Measurements from ENCODE around the gene SSTR1. TPM values are rescaled to one million over a fixed set of nuclear protein-coding genes. Genes with fewer than 3 reads are reported as not detected.
A peak's percentile ranks its signal among the peaks of the same experiment; 100 is the strongest.

The SSTR1 gene, protein sequence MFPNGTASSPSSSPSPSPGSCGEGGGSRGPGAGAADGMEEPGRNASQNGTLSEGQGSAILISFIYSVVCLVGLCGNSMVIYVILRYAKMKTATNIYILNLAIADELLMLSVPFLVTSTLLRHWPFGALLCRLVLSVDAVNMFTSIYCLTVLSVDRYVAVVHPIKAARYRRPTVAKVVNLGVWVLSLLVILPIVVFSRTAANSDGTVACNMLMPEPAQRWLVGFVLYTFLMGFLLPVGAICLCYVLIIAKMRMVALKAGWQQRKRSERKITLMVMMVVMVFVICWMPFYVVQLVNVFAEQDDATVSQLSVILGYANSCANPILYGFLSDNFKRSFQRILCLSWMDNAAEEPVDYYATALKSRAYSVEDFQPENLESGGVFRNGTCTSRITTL
- 4.0 and 4.4 TPM in 2 replicates for total RNA-seq
- long read RNA-seq, partial matches to known transcripts = 0 of 1 reads
- long read RNA-seq, other reads (novel, unspliced or antisense) = 1 of 1 reads

DNA sequence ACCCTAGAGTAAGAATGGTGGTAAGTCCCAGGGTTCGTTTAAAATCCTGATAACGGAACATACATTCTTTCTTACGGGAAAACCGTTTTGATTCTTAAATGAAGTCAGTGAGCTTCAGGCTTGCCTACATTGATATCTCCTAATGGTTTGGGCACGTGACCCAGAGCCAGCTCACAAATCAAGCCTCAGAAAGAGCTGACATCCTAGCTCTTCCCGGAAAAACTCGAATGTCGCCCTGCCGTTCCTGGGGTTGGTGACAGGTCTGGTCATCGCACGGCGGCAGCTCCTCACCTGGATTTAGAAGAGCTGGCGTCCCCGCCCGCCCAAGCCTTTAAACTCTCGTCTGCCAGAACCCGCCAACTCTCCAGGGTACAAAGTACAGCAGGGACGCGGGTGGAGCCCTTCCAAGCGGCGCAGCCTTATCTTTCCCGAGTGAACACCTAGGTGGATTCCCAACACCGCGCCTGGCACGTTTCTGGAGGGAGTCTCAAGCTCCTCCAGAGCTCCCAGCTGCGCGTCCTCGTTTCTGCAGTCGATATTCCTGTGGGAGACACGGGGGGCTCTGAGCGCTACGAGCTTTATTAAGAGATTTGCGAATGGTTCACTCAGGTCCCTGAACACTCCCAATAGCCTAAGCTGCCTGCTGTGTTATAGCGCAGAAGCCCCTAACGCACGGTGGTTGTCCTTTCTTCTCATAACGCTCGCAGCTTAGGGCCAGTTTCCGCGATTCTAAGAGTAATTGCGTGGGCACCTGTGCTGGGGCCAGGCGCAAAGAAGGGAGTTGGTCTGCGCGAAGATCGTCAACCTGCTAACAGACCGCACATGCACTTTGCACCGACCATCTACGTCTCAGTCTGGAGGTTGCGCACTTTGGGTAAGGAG lies at the start of gene SSTR1:
TSS of gene SSTR1 (plus strand) at position 169 of the 882 bp plus-strand sequence. CDS start 1,486 bp downstream, outside the sequence.
- DNase-seq (ENCODE audit: low spot score, unreplicated experiment) = peak; percentile 17
- Mint-ChIP-seq H3K27me3 (peaks cover 74% of the 10 kb centered on the region), H3K9me3 (ENCODE audit: low read depth) (peaks cover 3% of the 10 kb centered on the region), H3K4me3 (ENCODE audit: low read depth) (peak within 1 kb of the TSS; percentile 82), H3K27ac (peak within 1 kb of the TSS; percentile 6), H3K36me3 (ENCODE audit: insufficient read depth) (no peaks in the 10 kb centered on the region), H3K4me1 (ENCODE audit: low read depth) (peaks cover 22% of the 10 kb centered on the region)
- TF ChIP-seq, protein P1, sequence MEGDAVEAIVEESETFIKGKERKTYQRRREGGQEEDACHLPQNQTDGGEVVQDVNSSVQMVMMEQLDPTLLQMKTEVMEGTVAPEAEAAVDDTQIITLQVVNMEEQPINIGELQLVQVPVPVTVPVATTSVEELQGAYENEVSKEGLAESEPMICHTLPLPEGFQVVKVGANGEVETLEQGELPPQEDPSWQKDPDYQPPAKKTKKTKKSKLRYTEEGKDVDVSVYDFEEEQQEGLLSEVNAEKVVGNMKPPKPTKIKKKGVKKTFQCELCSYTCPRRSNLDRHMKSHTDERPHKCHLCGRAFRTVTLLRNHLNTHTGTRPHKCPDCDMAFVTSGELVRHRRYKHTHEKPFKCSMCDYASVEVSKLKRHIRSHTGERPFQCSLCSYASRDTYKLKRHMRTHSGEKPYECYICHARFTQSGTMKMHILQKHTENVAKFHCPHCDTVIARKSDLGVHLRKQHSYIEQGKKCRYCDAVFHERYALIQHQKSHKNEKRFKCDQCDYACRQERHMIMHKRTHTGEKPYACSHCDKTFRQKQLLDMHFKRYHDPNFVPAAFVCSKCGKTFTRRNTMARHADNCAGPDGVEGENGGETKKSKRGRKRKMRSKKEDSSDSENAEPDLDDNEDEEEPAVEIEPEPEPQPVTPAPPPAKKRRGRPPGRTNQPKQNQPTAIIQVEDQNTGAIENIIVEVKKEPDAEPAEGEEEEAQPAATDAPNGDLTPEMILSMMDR (IDR thresholded peaks at IDR 0.05; ENCODE audit: unreplicated experiment) = no peak

DNA sequence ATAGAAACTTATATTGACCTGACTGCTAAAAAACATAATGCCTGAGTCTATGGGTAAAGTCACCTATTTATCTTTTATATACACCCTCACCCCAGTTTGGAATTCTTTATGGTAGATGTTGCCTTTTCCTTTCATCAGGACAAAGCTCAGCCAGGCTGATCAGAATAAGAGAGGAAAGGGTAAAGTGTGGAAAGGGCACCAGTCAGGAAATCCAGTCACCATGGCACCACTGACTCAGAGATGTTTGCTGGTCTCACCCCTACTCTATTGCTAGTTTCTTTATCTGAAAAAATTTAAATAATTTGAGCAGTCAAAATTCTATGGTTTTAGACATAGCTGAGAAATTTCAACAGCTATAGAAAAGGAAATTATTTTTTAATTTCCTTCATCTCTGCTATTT lies 49.2 kb upstream of the SSTR1 start:
- DNase-seq (ENCODE audit: low spot score, unreplicated experiment) = no peak
- Mint-ChIP-seq H3K9me3 (ENCODE audit: low read depth) (no peaks in the 10 kb centered on the region), H3K4me1 (ENCODE audit: low read depth) (no peaks in the 10 kb centered on the region), H3K4me3 (ENCODE audit: low read depth) (no peak overlapping the region), H3K27ac (no peak overlapping the region), H3K27me3 (no peaks in the 10 kb centered on the region), H3K36me3 (ENCODE audit: insufficient read depth) (no peaks in the 10 kb centered on the region)
- TF ChIP-seq, protein P1 (IDR thresholded peaks at IDR 0.05; ENCODE audit: unreplicated experiment) = no peak

DNA sequence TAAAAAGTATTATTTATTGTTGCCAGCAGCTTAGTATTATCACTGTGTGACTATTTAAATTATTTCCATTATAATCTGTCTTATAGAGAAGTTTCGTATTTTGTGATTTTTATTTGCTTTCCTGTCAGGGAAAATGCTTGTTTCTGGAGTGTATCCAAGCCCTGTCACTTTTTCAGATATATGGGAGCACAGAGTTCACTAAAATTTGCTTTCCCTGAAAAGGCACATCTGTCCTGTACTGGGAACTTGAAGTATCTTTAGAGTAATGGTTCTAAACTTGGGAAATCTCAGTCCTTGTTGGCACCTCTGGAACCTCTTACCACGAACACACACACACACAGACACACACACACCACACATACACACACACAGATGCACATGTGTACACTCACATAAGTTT lies 39.3 kb upstream of the SSTR1 start:
- Mint-ChIP-seq H3K36me3 (ENCODE audit: insufficient read depth) (no peaks in the 10 kb centered on the region), H3K27ac (no peak overlapping the region), H3K4me1 (ENCODE audit: low read depth) (peaks cover 3% of the 10 kb centered on the region)

DNA sequence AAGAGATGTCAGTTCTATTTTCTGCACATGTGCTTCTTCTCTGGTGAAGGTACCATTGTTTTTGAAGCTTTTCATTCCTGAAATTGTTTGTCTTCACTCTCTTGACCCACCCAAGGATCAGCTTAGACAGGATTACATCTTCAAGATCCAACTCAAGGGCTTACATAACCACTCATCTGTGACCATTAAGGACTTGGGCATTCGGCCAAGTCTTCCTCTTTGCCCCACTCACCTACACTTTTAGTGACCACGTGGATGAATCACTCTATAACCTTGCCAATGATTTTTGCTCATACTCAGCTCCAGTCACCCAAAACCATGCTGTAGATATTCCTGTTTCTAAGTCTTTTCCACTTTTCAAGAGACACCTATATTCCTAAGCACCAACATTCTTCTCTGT lies 36.5 kb upstream of the SSTR1 start:
- Mint-ChIP-seq H3K27ac (no peak overlapping the region), H3K36me3 (ENCODE audit: insufficient read depth) (peaks cover 1% of the 10 kb centered on the region), H3K4me3 (ENCODE audit: low read depth) (no peak overlapping the region), H3K9me3 (ENCODE audit: low read depth) (peaks cover 12% of the 10 kb centered on the region), H3K27me3 (no peaks in the 10 kb centered on the region), H3K4me1 (ENCODE audit: low read depth) (peaks cover 6% of the 10 kb centered on the region)
- TF ChIP-seq, protein P1 (IDR thresholded peaks at IDR 0.05; ENCODE audit: unreplicated experiment) = no peak
- DNase-seq (ENCODE audit: low spot score, unreplicated experiment) = no peak

More for the DNA sequence above, 39.3 kb upstream of the SSTR1 start:
- Mint-ChIP-seq H3K9me3 (ENCODE audit: low read depth) (peaks cover 4% of the 10 kb centered on the region), H3K27me3 (no peaks in the 10 kb centered on the region), H3K4me3 (ENCODE audit: low read depth) (no peak overlapping the region)
- DNase-seq (ENCODE audit: low spot score, unreplicated experiment) = no peak
- TF ChIP-seq, protein P1 (IDR thresholded peaks at IDR 0.05; ENCODE audit: unreplicated experiment) = no peak

DNA sequence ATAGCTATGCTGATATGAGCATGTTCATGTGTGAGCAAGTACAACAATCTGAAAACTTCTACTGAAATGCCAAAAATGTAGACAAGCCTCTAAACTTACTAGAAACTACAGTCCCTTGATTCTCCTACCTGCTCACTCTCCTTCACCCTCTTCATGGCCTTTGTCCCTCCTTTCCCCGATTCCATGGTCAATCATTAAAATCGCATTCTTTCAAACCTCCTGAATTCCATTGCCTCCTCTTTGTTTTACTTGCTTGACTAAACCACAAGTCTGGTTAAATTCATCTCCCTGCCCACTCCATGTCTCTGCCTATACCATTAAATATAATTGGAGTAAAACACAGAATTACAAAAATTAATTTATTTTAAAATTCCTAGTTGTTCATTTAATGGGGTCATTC lies 33.0 kb upstream of the SSTR1 start:
- Mint-ChIP-seq H3K4me1 (ENCODE audit: low read depth) (peaks cover 6% of the 10 kb centered on the region), H3K9me3 (ENCODE audit: low read depth) (peaks cover 25% of the 10 kb centered on the region), H3K27me3 (no peaks in the 10 kb centered on the region), H3K36me3 (ENCODE audit: insufficient read depth) (peaks cover 1% of the 10 kb centered on the region), H3K4me3 (ENCODE audit: low read depth) (no peak overlapping the region), H3K27ac (no peak overlapping the region)
- TF ChIP-seq, protein P1 (IDR thresholded peaks at IDR 0.05; ENCODE audit: unreplicated experiment) = no peak
- DNase-seq (ENCODE audit: low spot score, unreplicated experiment) = no peak

Measured in progenitor cell of endocrine pancreas (in vitro differentiated cells).